PFSK-1 (cell line): Measurements from ENCODE around the gene NAPSA.

Source experiments
- FOXP2 ChIP-seq: optimal IDR thresholded peaks from 2 replicates; pipeline ENCODE3; 2011; ENCODE audit warnings: borderline replicate concordance, control low read depth, inconsistent platforms; ENCODE audit not compliant: insufficient read depth; ENCODE audit errors: extremely low read length, extremely low read depth
- TAF1 ChIP-seq: IDR thresholded peaks from 2 replicates; pipeline ENCODE4 v1.6.1; 2012; ENCODE audit warnings: low read length, control low read depth, borderline replicate concordance; ENCODE audit not compliant: insufficient read depth

DNA sequence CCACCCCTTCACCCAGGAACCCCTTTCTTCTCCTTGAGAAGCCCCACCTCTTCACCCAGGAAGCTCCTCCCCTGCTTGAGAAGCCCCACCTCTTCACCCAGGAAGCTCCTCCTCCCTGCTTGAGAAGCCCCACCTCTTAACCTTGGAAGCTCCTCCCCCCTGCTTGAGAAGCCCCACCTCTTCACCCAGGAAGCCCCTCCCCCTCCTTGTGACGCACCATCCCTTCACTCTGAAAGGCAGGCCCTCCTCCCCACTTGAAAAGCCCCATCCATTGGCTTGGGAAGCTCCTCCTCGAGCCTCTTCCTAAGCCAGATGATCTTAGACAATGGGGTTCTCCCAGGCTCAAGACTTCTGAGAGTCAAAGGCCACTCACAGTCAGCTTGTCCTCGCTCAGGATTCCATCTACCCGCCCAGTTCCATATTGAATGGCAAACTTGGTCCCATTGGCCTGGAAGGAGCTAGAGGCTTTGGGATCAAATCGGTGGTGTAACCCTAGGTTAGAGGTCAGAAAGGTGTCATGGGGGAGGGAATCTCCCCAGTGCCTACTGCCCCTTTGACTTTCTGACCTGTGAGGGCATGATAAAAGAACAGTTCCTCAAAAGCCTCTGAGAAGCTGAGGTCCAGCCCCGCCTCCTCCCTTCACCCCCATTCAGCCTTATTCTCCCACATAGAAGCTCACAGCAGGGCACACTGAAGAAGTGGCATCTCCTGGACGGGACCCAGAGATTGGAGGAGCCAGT is 4.0 kb downstream of the NAPSA start:
- TF ChIP-seq FOXP2, result no peak
- TF ChIP-seq TAF1, result no peak
